Measurements from ENCODE around the gene BMERB1.

- TF ChIP-seq POLR2AphosphoS5 (IDR thresholded peaks at IDR 0.05; ENCODE audit: low read depth, low read length) (no peak), POLR2A (IDR thresholded peaks at IDR 0.05; ENCODE audit: low read depth, low read length) (no peak), POU2F2 (IDR thresholded peaks at IDR 0.05; ENCODE audit: low read depth, low read length) (peak; percentile 55; the same call in 1 of the 2 replicates), TAF1 (IDR thresholded peaks at IDR 0.05; ENCODE audit: low read depth, low read length) (no peak)
Observed at GRCh38 chr16:15517743-15518377, 83.5 kb downstream of the BMERB1 start.

Data from GM12891 (cell line).